Smooth muscle cell (in vitro differentiated cells): ENCODE measurements around the gene THRA. TPM values are rescaled to one million over a fixed set of nuclear protein-coding genes. Genes with fewer than 3 reads are reported as not detected.

Source experiments
- DNase-seq: peaks from one replicate; lab custom pipeline; 2025; ENCODE audit not compliant: unreplicated experiment; lab: John Stamatoyannopoulos, UW
- H2AFZ ChIP-seq: fragments of 200-600 bp; sonication (generic); 2 replicates; pipeline ENCODE4 v1.6.0; 2016; ENCODE audit warnings: antibody characterized with exemption, low read depth, mild to moderate bottlenecking
- H3F3A ChIP-seq: fragments of 200-600 bp; sonication (generic); 2 replicates; pipeline ENCODE4 v1.6.0; 2017; ENCODE audit warnings: antibody characterized with exemption, low read depth
- H3K27ac ChIP-seq: fragments of 200-600 bp; sonication (generic); 2 replicates; pipeline ENCODE4 v1.5.1; 2016; ENCODE audit warnings: low read depth, mild to moderate bottlenecking
- H3K27me3 ChIP-seq: fragments of 200-600 bp; sonication (generic); 2 replicates; pipeline ENCODE4 v1.6.1; 2016; ENCODE audit warnings: low read depth, mild to moderate bottlenecking
- H3K36me3 ChIP-seq: fragments of 200-600 bp; sonication (generic); 2 replicates; pipeline ENCODE4 v1.5.1; 2016; ENCODE audit warnings: low read depth
- H3K4me1 ChIP-seq: fragments of 200-600 bp; sonication (generic); 2 replicates; pipeline ENCODE4 v1.5.1; 2016; ENCODE audit warnings: low read depth
- H3K4me2 ChIP-seq: fragments of 200-600 bp; sonication (generic); 2 replicates; pipeline ENCODE4 v1.6.0; 2016; ENCODE audit warnings: mild to moderate bottlenecking
- H3K4me3 ChIP-seq: fragments of 200-600 bp; sonication (generic); 2 replicates; pipeline ENCODE4 v1.5.1; 2016; ENCODE audit warnings: mild to moderate bottlenecking
- H3K79me2 ChIP-seq: fragments of 200-600 bp; sonication (generic); 2 replicates; pipeline ENCODE4 v1.6.0; 2016; ENCODE audit warnings: low read depth, mild to moderate bottlenecking
- H3K9ac ChIP-seq: fragments of 200-600 bp; sonication (generic); 2 replicates; pipeline ENCODE4 v1.6.0; 2016; ENCODE audit warnings: low read depth
- H3K9me3 ChIP-seq: fragments of 200-600 bp; sonication (generic); replicated peaks from 2 replicates; pipeline ENCODE4 v1.5.1; 2016; ENCODE audit warnings: low read depth
- H4K20me1 ChIP-seq: fragments of 200-600 bp; sonication (generic); 2 replicates; pipeline ENCODE4 v1.6.0; 2016; ENCODE audit warnings: low read depth
- CTCF ChIP-seq: fragments of 200-600 bp; sonication (generic); IDR thresholded peaks from 2 replicates; pipeline ENCODE4 v1.5.1; 2017; ENCODE audit warnings: borderline replicate concordance, mild to moderate bottlenecking, antibody characterized with exemption; ENCODE audit not compliant: insufficient read depth, poor library complexity, severe bottlenecking
- WGBS: methylation state at CpG from one replicate; pipeline ENCODE4 v1.1.7; 2016; ENCODE audit warnings: low lambda C conversion rate; 5-methylcytosine and 5-hydroxymethylcytosine counted together
- polyA plus RNA-seq: library from polyadenylated mRNA; unstranded; fragments of >200 nt; fragmentation: Nextera tagmentation; extraction: Ambion mirVana; gene quantifications from 2 replicates; pipeline ENCODE4 v1.2.1, GENCODE V29; 2016
- total RNA-seq: library from RNA; depleted of rRNA; stranded (reverse); fragments of >200 nt; gene quantifications from 2 replicates; pipeline ENCODE4 v1.2.3, GENCODE V29; 2014

THRA gene
- total and polyA plus RNA-seq, 2 experiments from 2014 or later = 15.6 to 21.2 TPM

- Histone ChIP-seq H3K36me3 (no peaks in the 10 kb centered on the region), H3K9me3 (no peaks in the 10 kb centered on the region), H3K9ac (no peak overlapping the region), H3K27me3 (no peaks in the 10 kb centered on the region), H3K4me2 (peak overlapping the region; percentile 29), H3K27ac (peak overlapping the region; percentile 95), H3K4me3 (no peak overlapping the region), H4K20me1 (no peaks in the 10 kb centered on the region), H2AFZ (no peak overlapping the region), H3F3A (peaks cover 23% of the 10 kb centered on the region), H3K4me1 (peaks cover 40% of the 10 kb centered on the region), H3K79me2 (no peaks in the 10 kb centered on the region)
- TF ChIP-seq CTCF = no peak
- 78% methylated on average over 5 of the region's 5 CpGs for WGBS
- no peak for DNase-seq
These were observed 43.3 kb downstream of the THRA start for GRCh38 chr17:40105861-40106759.

DNA sequence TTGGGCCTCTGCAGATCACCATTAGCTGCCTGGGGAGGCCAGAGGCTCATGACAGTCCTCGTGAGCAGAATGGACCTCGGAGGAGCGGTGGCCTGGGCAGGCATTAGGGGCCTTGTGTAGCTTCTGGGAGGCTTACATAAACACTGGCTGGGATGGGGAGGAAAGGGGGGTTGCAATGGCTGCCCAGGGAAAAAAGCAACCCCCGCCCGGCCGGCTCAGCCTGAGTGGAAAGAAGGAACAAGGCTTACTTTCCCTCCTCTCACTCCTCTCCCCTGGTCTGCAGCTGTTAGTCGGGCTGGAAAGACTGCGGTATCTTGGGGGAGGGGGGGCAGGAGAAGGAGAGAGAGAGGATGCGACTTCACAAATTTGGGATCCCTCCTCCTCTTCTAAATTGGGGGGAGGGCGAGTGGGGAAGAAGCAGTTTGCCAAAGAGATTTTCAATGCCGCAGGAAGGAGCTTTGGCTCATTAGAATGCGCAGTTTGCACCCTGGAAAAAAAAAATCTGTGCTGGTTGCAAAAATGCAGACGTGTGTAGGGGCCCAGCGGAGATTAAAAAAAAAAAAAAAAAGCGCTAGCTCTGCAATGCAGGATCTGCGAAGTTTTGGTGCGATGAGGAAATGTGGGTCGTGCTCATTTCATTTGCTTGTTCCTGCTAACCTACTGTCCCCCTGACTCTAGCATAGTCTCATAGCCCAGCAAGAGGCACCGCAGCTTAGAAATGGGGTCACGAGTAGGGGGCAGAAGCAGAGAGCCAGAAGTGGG, 44.2 kb downstream of the THRA start:
- no peak for TF ChIP-seq CTCF
- peak overlapping the region; percentile 95 for H3K27ac ChIP-seq

DNA sequence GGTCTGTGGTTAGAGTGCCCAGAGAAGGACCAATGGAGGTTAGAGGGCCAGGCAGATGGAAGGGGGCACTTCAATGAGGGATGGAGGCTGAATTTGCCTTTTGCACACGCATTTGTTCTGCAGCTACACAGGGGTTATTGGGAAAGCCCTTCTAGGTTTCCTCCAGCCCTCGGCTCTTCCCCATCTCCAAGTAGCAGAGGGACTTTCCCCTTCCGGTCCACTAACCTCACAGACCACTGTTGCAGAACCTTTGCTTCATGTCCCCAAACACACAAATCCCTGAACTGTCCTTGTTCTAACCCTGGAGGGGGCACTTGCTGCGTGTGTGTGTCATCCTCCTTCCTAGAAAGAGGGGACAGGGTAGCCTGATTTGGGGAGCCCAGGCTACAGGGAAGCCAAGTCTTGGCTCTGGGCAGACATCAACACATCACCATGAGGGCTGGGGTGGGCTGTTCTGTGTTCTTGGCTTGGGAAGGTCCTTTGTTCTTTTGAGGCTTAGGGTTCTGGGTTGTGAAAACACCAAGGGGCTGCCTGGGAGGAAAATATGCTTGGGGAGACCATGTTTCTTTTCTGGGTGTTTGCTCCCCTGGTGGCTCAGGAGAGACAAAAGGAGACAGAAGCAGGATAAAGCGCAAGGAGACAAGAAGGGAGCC, 44.9 kb downstream of the THRA start:
- Histone ChIP-seq H3K4me2 (peak overlapping the region; percentile 29), H3K9me3 (no peaks in the 10 kb centered on the region), H4K20me1 (no peaks in the 10 kb centered on the region), H3K36me3 (no peaks in the 10 kb centered on the region), H3K9ac (peak overlapping the region; percentile 80), H3K4me1 (peaks cover 42% of the 10 kb centered on the region), H3F3A (peaks cover 28% of the 10 kb centered on the region), H3K27ac (peak overlapping the region; percentile 95), H3K79me2 (no peaks in the 10 kb centered on the region), H2AFZ (no peak overlapping the region), H3K4me3 (no peak overlapping the region), H3K27me3 (no peaks in the 10 kb centered on the region)
- 49% methylated on average over 5 of the region's 5 CpGs for WGBS
- no peak for DNase-seq
- no peak for TF ChIP-seq CTCF

More for the DNA sequence above, 44.2 kb downstream of the THRA start:
- Histone ChIP-seq H3K4me2 (peak overlapping the region; percentile 29), H2AFZ (no peak overlapping the region), H4K20me1 (no peaks in the 10 kb centered on the region), H3K4me3 (no peak overlapping the region), H3K79me2 (no peaks in the 10 kb centered on the region), H3K27me3 (no peaks in the 10 kb centered on the region), H3K9ac (peak overlapping the region; percentile 80), H3K4me1 (peaks cover 41% of the 10 kb centered on the region), H3K9me3 (no peaks in the 10 kb centered on the region), H3F3A (peaks cover 26% of the 10 kb centered on the region), H3K36me3 (no peaks in the 10 kb centered on the region)
- 22% methylated on average over 20 of the region's 20 CpGs for WGBS
- no peak for DNase-seq
